ENCODE measurements around the gene MYADML2. TPM values are rescaled to one million over a fixed set of nuclear protein-coding genes. Genes with fewer than 3 reads are reported as not detected.

Gene MYADML2
- total RNA-seq, 1 experiment from 2014 or later, result 0.22 TPM

- H2AK5ac ChIP-seq (ENCODE audit: insufficient read length, low read length), result no peak overlapping the region
- DNase-seq, result no peak
- H3K27me3 Mint-ChIP-seq (ENCODE audit: low read depth), result no peaks in the 10 kb centered on the region
- no peaks in the 10 kb centered on the region; the same call in 1 of the 2 replicates for H3K4me1 ChIP-seq (ENCODE audit: insufficient read depth, low read length)
- no peak overlapping the region for H4K91ac ChIP-seq (ENCODE audit: insufficient read length, low read depth, low read length)
- no peaks in the 10 kb centered on the region for H3K27me3 ChIP-seq (ENCODE audit: insufficient read depth, low read length)
- peaks cover 0 to 13% (median 13%) of the 10 kb centered on the region in 3 experiments; a peak in 6 of 7 replicates for H3K36me3 Mint-ChIP-seq (ENCODE audit: insufficient read depth in 1 of 3, low read depth in 3 of 3)
- no peak overlapping the region for H3K9ac ChIP-seq (ENCODE audit: extremely low read depth, insufficient read length, low read length)
- H3K9me3 Mint-ChIP-seq, result no peaks in the 10 kb centered on the region
- H3K23me2 ChIP-seq (ENCODE audit: insufficient read length, low read depth, low read length, poor library complexity, severe bottlenecking), result no peaks in the 10 kb centered on the region
- no peak overlapping the region for H2BK120ac ChIP-seq (ENCODE audit: low read depth, low read length, poor library complexity, severe bottlenecking)
- H3K27ac Mint-ChIP-seq, result no peak overlapping the region
- no peak overlapping the region for H4K5ac ChIP-seq (ENCODE audit: insufficient read length, low read depth, low read length)
- no peaks in the 10 kb centered on the region for H3K79me1 ChIP-seq (ENCODE audit: insufficient read depth, low read depth, low read length, poor library complexity, severe bottlenecking)
- H2BK12ac ChIP-seq (ENCODE audit: insufficient read length, low read depth, low read length), result no peak overlapping the region
- no peak overlapping the region for H3K4me3 Mint-ChIP-seq
- no peaks in the 10 kb centered on the region for H3K9me3 ChIP-seq (ENCODE audit: control insufficient read depth, low read depth, low read length)
- no peak overlapping the region for H3T11ph ChIP-seq (ENCODE audit: low read length)
- no peaks in the 10 kb centered on the region for H3K79me2 ChIP-seq (ENCODE audit: insufficient read depth, low read length)
- H3K23ac ChIP-seq (ENCODE audit: insufficient read length, low read depth, low read length), result no peak overlapping the region
- no peak overlapping the region for H3K56ac ChIP-seq (ENCODE audit: insufficient read length, low read depth, low read length)
- H3K4ac ChIP-seq (ENCODE audit: low read depth, low read length), result no peak overlapping the region
- no peak overlapping the region; the same call in 1 of the 2 replicates for H3K14ac ChIP-seq (ENCODE audit: insufficient read depth, low read length)
- no peak overlapping the region for H2BK5ac ChIP-seq (ENCODE audit: insufficient read length, low read length)
- peaks cover 21 to 37% of the 10 kb centered on the region in 2 experiments for H3K4me1 Mint-ChIP-seq
- no peak overlapping the region for H4K8ac ChIP-seq (replicated peaks; ENCODE audit: insufficient read length, low read depth, low read length)
- no peaks in the 10 kb centered on the region for H4K20me1 ChIP-seq (ENCODE audit: control insufficient read depth, insufficient read depth, insufficient read length)
- no CpG with 5 or more reads among the region's 39 CpGs for WGBS (ENCODE audit: extremely low coverage, insufficient read length, low lambda C conversion rate)
- no peak overlapping the region for H3K18ac ChIP-seq (ENCODE audit: insufficient read length, low read depth, low read length)
- no peak overlapping the region for H3K27ac ChIP-seq (ENCODE audit: insufficient read length, low read depth, low read length)
- no peak for TF ChIP-seq CTCF (conservative IDR thresholded peaks at IDR 0.05)
- no peak overlapping the region for H3K4me2 ChIP-seq (ENCODE audit: insufficient read depth, insufficient read length, low read length)
- H2AFZ ChIP-seq (ENCODE audit: low read length), result no peak overlapping the region
- H2BK15ac ChIP-seq (ENCODE audit: low read depth, low read length), result no peak overlapping the region
- no peak overlapping the region for H2BK20ac ChIP-seq (ENCODE audit: low read depth, low read length, poor library complexity, severe bottlenecking)
These were observed 47.8 kb upstream of the MYADML2 start for GRCh38 chr17:81994593-81995462.

Measured in H9 (cell line).